ENCODE data around the gene SLC25A19.

SLC25A19 gene

GRCh38 chr17:75241996-75242460 is 47.2 kb downstream of the SLC25A19 start:
- no peak for DNase-seq

GRCh38 chr17:75241502-75241901 is 47.7 kb downstream of the SLC25A19 start:
- DNase-seq, result no peak

GRCh38 chr17:75241143-75241430 is 48.1 kb downstream of the SLC25A19 start:
- DNase-seq, result no peak

GRCh38 chr17:75240394-75241142 is 48.7 kb downstream of the SLC25A19 start:
- peak in 20 of 51 donors; percentile 10 to 60 (median 32) for DNase-seq

- DNase-seq, result no peak
Measured at GRCh38 chr17:75239778-75240393, 49.3 kb downstream of the SLC25A19 start.

GRCh38 chr17:75239214-75239613 is 50.0 kb downstream of the SLC25A19 start:
- no peak for DNase-seq

GRCh38 chr17:75238684-75239191 is 50.5 kb downstream of the SLC25A19 start:
- peak in 23 of 51 donors; percentile 4 to 56 (median 27) for DNase-seq

- DNase-seq, result no peak
Measured at GRCh38 chr17:75238020-75238580, 51.1 kb downstream of the SLC25A19 start.

GRCh38 chr17:75237100-75238014 is 51.9 kb downstream of the SLC25A19 start:
- DNase-seq, result no peak

- no peak for DNase-seq
Measured at GRCh38 chr17:75232786-75233185, 56.4 kb downstream of the SLC25A19 start.

- DNase-seq, result no peak
Measured at GRCh38 chr17:75231741-75232464, 57.3 kb downstream of the SLC25A19 start.

GRCh38 chr17:75231071-75231470 is 58.2 kb downstream of the SLC25A19 start:
- no peak for DNase-seq

- DNase-seq, result peak in 2 of 51 donors; percentile 15 to 17
Measured at GRCh38 chr17:75228847-75229246, 60.4 kb downstream of the SLC25A19 start.

- peak in 7 of 51 donors; percentile 17 to 41 (median 23) for DNase-seq
Measured at GRCh38 chr17:75228305-75228704, 60.9 kb downstream of the SLC25A19 start.

GRCh38 chr17:75227729-75228128 is 61.5 kb downstream of the SLC25A19 start:
- DNase-seq, result no peak

- peak in 1 of 51 donors; percentile 34 for DNase-seq
Measured at GRCh38 chr17:75225016-75225415, 64.2 kb downstream of the SLC25A19 start.
